ENCODE measurements around the gene SPATA2.
A peak's percentile ranks its signal among the peaks of the same experiment; 100 is the strongest.

SPATA2 gene

GRCh38 chr20:49945306-49945700, 30.0 kb upstream of the SPATA2 start:
- Histone ChIP-seq H3K4me3 (ENCODE audit: low read length, poor library complexity, severe bottlenecking) (no peak overlapping the region), H3K9me2 (replicated peaks; ENCODE audit: low read depth, low read length) (no peaks in the 10 kb centered on the region), H3K79me2 (ENCODE audit: insufficient read depth, low read length) (peaks cover 45% of the 10 kb centered on the region), H4K20me1 (ENCODE audit: insufficient read depth, low read length, poor library complexity, severe bottlenecking) (peaks cover 26% of the 10 kb centered on the region), H3F3A (ENCODE audit: low read depth) (no peaks in the 10 kb centered on the region), H3K36me3 (ENCODE audit: insufficient read depth, low read length) (peaks cover 66% of the 10 kb centered on the region; the same call in 1 of the 2 replicates), H3K27me3 (ENCODE audit: insufficient read depth, low read length, poor library complexity, severe bottlenecking) (no peaks in the 10 kb centered on the region), H3K9ac (ENCODE audit: low read depth, low read length, poor library complexity, severe bottlenecking) (no peak overlapping the region), H2AFZ (ENCODE audit: low read length) (no peak overlapping the region), H3K4me1 (ENCODE audit: insufficient read depth, low read length, poor library complexity, severe bottlenecking) (peaks cover 19% of the 10 kb centered on the region), H3K9me3 (ENCODE audit: insufficient read depth, low read depth, low read length) (no peaks in the 10 kb centered on the region), H3K4me2 (ENCODE audit: low read depth, low read length, poor library complexity, severe bottlenecking) (no peak overlapping the region)
- TF ChIP-seq EZH2phosphoT487 (IDR thresholded peaks at IDR 0.05; ENCODE audit: borderline replicate concordance) (no peak), CTCF (conservative IDR thresholded peaks at IDR 0.05; ENCODE audit: low read length) (no peak)

DNA sequence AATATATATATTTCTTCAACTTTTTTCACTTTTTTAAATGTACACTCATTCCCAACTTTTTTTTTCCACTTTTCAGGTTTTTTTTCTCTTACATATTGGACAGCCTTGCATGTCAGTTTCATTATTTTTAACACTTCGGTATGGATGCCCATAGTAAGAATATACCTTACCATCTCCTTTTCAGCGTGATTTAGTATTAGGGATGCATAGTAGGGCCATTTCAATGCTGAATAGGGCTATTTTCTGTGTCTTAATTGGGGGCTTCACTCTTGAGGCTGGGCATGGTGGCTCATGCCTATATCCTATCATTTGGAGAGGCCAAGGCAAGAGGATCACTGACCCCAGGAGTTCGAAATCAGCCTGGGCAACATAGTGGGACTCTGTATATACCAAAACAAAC, 27.6 kb upstream of the SPATA2 start:
- H3K9me2 ChIP-seq (replicated peaks; ENCODE audit: low read depth, low read length), result no peaks in the 10 kb centered on the region
- peaks cover 69% of the 10 kb centered on the region for H3K79me2 ChIP-seq (ENCODE audit: insufficient read depth, low read length)
- no peak overlapping the region for H3K9ac ChIP-seq (ENCODE audit: low read depth, low read length, poor library complexity, severe bottlenecking)
- H3K4me1 ChIP-seq (ENCODE audit: insufficient read depth, low read length, poor library complexity, severe bottlenecking), result peaks cover 39% of the 10 kb centered on the region
- no peaks in the 10 kb centered on the region for H3K27me3 ChIP-seq (ENCODE audit: insufficient read depth, low read length, poor library complexity, severe bottlenecking)
- TF ChIP-seq EZH2phosphoT487 (IDR thresholded peaks at IDR 0.05; ENCODE audit: borderline replicate concordance) (no peak), CTCF (conservative IDR thresholded peaks at IDR 0.05; ENCODE audit: low read length) (no peak)
- peaks cover 45% of the 10 kb centered on the region; the same call in 1 of the 2 replicates for H3K36me3 ChIP-seq (ENCODE audit: insufficient read depth, low read length)
- no peaks in the 10 kb centered on the region for H3K9me3 ChIP-seq (ENCODE audit: insufficient read depth, low read depth, low read length)
- H2AFZ ChIP-seq (ENCODE audit: low read length), result no peak overlapping the region
- H3K4me3 ChIP-seq (ENCODE audit: low read length, poor library complexity, severe bottlenecking), result no peak overlapping the region
- no peak overlapping the region for H3K4me2 ChIP-seq (ENCODE audit: low read depth, low read length, poor library complexity, severe bottlenecking)
- no peaks in the 10 kb centered on the region for H3F3A ChIP-seq (ENCODE audit: low read depth)
- peaks cover 45% of the 10 kb centered on the region for H4K20me1 ChIP-seq (ENCODE audit: insufficient read depth, low read length, poor library complexity, severe bottlenecking)

DNA sequence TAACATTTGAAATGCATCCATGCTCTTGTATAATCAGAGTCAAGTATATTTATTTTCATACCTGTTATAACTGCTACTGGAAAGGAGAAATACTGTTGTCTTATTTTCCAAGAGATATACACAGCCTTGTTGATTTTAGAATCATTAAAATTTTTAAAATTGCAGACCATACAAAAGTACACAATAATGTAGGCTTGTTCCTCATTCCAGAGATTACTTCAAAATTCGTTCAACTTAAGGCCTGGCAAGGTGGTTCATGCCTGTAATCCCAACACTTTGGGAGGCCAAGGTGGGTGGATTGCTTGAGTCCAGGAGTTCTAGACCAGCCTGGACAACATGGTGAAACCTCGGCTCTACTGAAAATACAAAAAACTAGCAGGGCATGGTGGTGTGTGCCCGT, 27.0 kb upstream of the SPATA2 start:
- Histone ChIP-seq H3K4me2 (ENCODE audit: low read depth, low read length, poor library complexity, severe bottlenecking) (peak overlapping the region; percentile 43), H3K9ac (ENCODE audit: low read depth, low read length, poor library complexity, severe bottlenecking) (no peak overlapping the region), H3K4me1 (ENCODE audit: insufficient read depth, low read length, poor library complexity, severe bottlenecking) (peaks cover 44% of the 10 kb centered on the region), H3F3A (ENCODE audit: low read depth) (no peaks in the 10 kb centered on the region), H2AFZ (ENCODE audit: low read length) (no peak overlapping the region), H4K20me1 (ENCODE audit: insufficient read depth, low read length, poor library complexity, severe bottlenecking) (peaks cover 50% of the 10 kb centered on the region), H3K4me3 (ENCODE audit: low read length, poor library complexity, severe bottlenecking) (no peak overlapping the region), H3K9me2 (replicated peaks; ENCODE audit: low read depth, low read length) (no peaks in the 10 kb centered on the region), H3K9me3 (ENCODE audit: insufficient read depth, low read depth, low read length) (no peaks in the 10 kb centered on the region), H3K27me3 (ENCODE audit: insufficient read depth, low read length, poor library complexity, severe bottlenecking) (no peaks in the 10 kb centered on the region), H3K79me2 (ENCODE audit: insufficient read depth, low read length) (peaks cover 75% of the 10 kb centered on the region), H3K36me3 (ENCODE audit: insufficient read depth, low read length) (peaks cover 43% of the 10 kb centered on the region; the same call in 1 of the 2 replicates)
- TF ChIP-seq EZH2phosphoT487 (IDR thresholded peaks at IDR 0.05; ENCODE audit: borderline replicate concordance) (no peak), CTCF (conservative IDR thresholded peaks at IDR 0.05; ENCODE audit: low read length) (no peak)
